Spleen (tissue), 11 donors: ENCODE results near the gene FAF1. TPM values are rescaled to one million over a fixed set of nuclear protein-coding genes. Genes with fewer than 3 reads are reported as not detected.
"Not testable (repeated sequence)": the region's sequence is repeated elsewhere in the genome, so short reads cannot be mapped to it uniquely, and the experiment has no call there.

Experiments
- DNase-seq: peaks from one replicate; pipeline ENCODE4 v3.0.0-alpha.2; 2020
- H3K27ac ChIP-seq, 8 donors: fragments of 200-600 bp; sonication (generic) in 7 of 8; 1 replicate in 4 of 8; 2 replicates in 4 of 8; pipeline versions ENCODE4 v1.5.0 to v1.8.0; 2016 to 2021; ENCODE audit warnings: inconsistent platforms in 4 of 8, mild to moderate bottlenecking in 4 of 8, moderate library complexity in 1 of 8
- H3K27me3 ChIP-seq, 7 donors: fragments of 200-600 bp; sonication (generic) in 6 of 7; replicated peaks in 1 of 7; 1 replicate in 4 of 7; 2 replicates in 3 of 7; pipeline versions ENCODE4 v1.5.0 to v1.8.0; 2016 to 2021; ENCODE audit warnings: inconsistent platforms in 3 of 7, mild to moderate bottlenecking in 1 of 7
- H3K36me3 ChIP-seq, 6 donors: fragments of 200-600 bp; sonication (generic) in 5 of 6; 1 replicate in 4 of 6; 2 replicates in 2 of 6; pipeline versions ENCODE4 v1.5.0 to v1.8.0; 2016 to 2021; ENCODE audit warnings: inconsistent platforms in 2 of 6
- H3K4me1 ChIP-seq, 6 donors: fragments of 200-600 bp; sonication (generic) in 5 of 6; 1 replicate in 3 of 6; 2 replicates in 3 of 6; pipeline versions ENCODE4 v1.5.0 to v1.8.0; 2016 to 2021; ENCODE audit warnings: inconsistent platforms in 3 of 6
- H3K4me3 ChIP-seq, 8 donors: fragments of 200-600 bp; sonication (generic) in 7 of 8; 1 replicate in 4 of 8; 2 replicates in 4 of 8; pipeline versions ENCODE4 v1.5.0 to v1.8.0; 2016 to 2021; ENCODE audit warnings: inconsistent platforms in 4 of 8, mild to moderate bottlenecking in 4 of 8, moderate library complexity in 2 of 8
- H3K9me3 ChIP-seq, 8 donors: fragments of 200-600 bp; sonication (generic) in 7 of 8; 1 replicate in 4 of 8; 2 replicates in 4 of 8; pipeline versions ENCODE4 v1.5.0 to v1.8.0; 2016 to 2021; ENCODE audit warnings: inconsistent platforms in 4 of 8
- CTCF ChIP-seq, 11 experiments: fragments of 200-600 bp in 7 of 11; fragments of 450-650 bp in 4 of 11; sonication (generic) in 4 of 11; IDR thresholded peaks in 8 of 11; conservative IDR thresholded peaks in 3 of 11; 1 replicate in 7 of 11; 2 replicates in 4 of 11; pipeline versions ENCODE4 v1.4.0 to v1.8.0; 2016 to 2021; ENCODE audit warnings: antibody characterized with exemption in 11 of 11, inconsistent platforms in 4 of 11, mild to moderate bottlenecking in 1 of 11
- POLR2A ChIP-seq, 3 donors: fragments of 450-650 bp; IDR thresholded peaks; one replicate each; pipeline ENCODE4 v1.5.1; 2017; ENCODE audit warnings: antibody characterized with exemption in 3 of 3, mild to moderate bottlenecking in 1 of 3
- POLR2AphosphoS5 ChIP-seq, 3 donors: sonication (generic); formaldehyde crosslinking; IDR thresholded peaks; one replicate each; pipeline ENCODE4 v1.5.1; 2017; ENCODE audit warnings: antibody characterized with exemption in 3 of 3
- WGBS, 5 donors: extraction: QIAGEN DNeasy Blood & Tissue Kit in 3 of 5; methylation state at CpG; one replicate each; pipeline versions ENCODE4 v1.1.5 to v1.1.7; 2013 to 2018; 5-methylcytosine and 5-hydroxymethylcytosine counted together
- intact Hi-C: fragments of 100-400 bp; cut with DNase I; formaldehyde crosslinking; loops from one replicate; pipeline ENCODE4 v1.15.0; 2023; ENCODE audit warnings: low total_unique reads
- polyA plus RNA-seq, 3 donors: library from polyadenylated mRNA; stranded (reverse); fragments of 200-250 nt; gene quantifications; one replicate each; pipeline ENCODE4 v1.2.1, GENCODE V29; 2013
- total RNA-seq, 7 donors: library from RNA; depleted of rRNA in 3 of 7; stranded (reverse); fragments of >200 nt in 3 of 7; fragmentation: NEBNext Ultra II Directional in 4 of 7; extraction: Animal tissue kit (Norgen Biotek cat#: 25700) in 4 of 7; gene quantifications; one replicate each; pipeline versions ENCODE4 v1.1.0 to v1.2.1, GENCODE V29; 2016 to 2021
- donor health status: healthy with polysubstance abuse.
- donor health status: DM: no; HTN: no; CAD: no; lungs with moderate emphysema.
- donor health status: DM: no; HTN: no; CAD: no.
- donor health status: Bipolar disorder and iron deficiency.
- donor health status: healthy.
- donor health status: DM: no; HTN: no; CAD: no.
- donor health status: DM: yes; HTN: yes; CAD: no.

The FAF1 gene
- total and polyA plus RNA-seq, 10 donors: 16.7 to 58.7 (median 40.0) TPM

DNA sequence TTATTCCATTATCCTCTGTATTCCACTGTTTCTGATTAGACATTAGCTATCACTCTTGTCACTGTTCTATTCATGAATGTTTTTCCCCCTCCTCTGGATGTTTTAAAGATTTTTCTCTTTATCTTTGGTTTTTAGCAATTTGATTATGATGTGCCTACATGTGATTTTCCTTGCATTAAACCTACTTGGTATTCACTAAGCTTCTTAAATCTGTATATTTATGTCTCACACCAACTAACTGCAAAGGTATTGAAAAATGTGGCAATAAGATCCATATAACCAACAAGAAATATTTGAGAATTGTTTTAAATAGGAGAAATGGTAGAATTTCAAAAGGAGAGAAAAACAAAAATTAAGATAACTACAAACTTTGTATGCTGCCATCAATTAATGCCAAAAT, 25.2 kb downstream of the FAF1 start:
- Histone ChIP-seq H3K9me3 (peaks cover 0 to 4% (median 2%) of the 10 kb centered on the region in 8 donors), H3K36me3 (no peaks in the 10 kb centered on the region), H3K27ac (no peak overlapping the region), H3K27me3 (no peaks in the 10 kb centered on the region), H3K4me3 (no peak overlapping the region), H3K4me1 (peaks cover 0 to 5% (median 0%) of the 10 kb centered on the region in 6 donors)
- DNase-seq: no peak
- intact Hi-C loops: no loop called here
- TF ChIP-seq POLR2A (IDR thresholded peaks at IDR 0.05) (no peak), POLR2AphosphoS5 (IDR thresholded peaks at IDR 0.05) (no peak), CTCF (IDR thresholded peaks at IDR 0.05 in 8 of 11, conservative IDR thresholded peaks at IDR 0.05 in 3 of 11) (no peak)

GRCh38 chr1:50933770-50934169, 26.3 kb downstream of the FAF1 start:
- H3K36me3 ChIP-seq, DNase-seq, H3K27ac ChIP-seq, intact Hi-C loops, H3K27me3 ChIP-seq, H3K9me3 ChIP-seq, H3K4me3 ChIP-seq: not testable (repeated sequence)
- H3K4me1 ChIP-seq: peaks cover 0 to 13% (median 0%) of the 10 kb centered on the region in 6 donors
- 74 to 88% (median 79%) methylated on average over 3 of the region's 3 CpGs for WGBS, 5 donors

- WGBS, 5 donors: 88 to 100% (median 96%) methylated on average over 4 of the region's 4 CpGs
- H3K9me3 ChIP-seq, DNase-seq, H3K27ac ChIP-seq, H3K4me3 ChIP-seq, H3K36me3 ChIP-seq, H3K27me3 ChIP-seq, intact Hi-C loops: not testable (repeated sequence)
- H3K4me1 ChIP-seq: peaks cover 0 to 13% (median 0%) of the 10 kb centered on the region in 6 donors
Measured at GRCh38 chr1:50932043-50932442, 28.0 kb downstream of the FAF1 start.

DNA sequence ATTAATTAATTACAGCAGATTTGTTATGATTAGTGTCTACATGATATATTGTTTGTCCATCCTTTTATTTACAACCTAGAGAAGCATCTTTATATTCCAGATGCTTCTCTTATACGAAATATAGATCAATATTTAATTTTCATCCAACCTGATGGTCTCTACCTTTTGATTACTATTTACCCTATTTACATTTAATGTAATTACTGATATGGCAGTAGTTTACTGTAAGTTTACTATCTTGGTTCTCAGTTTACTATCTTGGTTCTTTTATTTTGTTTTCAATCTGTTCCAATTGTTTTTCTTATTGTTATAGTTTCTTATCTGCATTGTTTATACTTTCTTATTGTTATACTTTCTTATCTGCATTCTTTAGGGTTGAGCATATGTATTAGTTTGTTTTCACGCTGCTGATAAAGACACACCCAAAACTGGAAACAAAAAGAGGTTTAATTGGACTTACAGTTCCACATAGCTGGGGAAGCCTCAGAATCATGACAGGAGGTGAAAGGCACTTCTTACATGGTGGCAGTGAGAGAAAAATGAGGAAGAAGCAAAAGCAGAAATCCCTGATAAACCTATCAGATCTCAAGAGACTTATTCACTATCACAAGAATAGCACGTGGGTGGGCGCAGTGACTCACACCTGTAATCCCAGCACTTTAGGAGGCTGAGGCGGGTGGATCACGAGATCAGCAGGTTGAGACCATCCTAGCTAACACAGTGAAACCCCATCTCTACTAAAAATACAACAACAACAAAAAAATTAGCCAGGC, 28.9 kb downstream of the FAF1 start:
- no peak for DNase-seq
- H3K36me3 ChIP-seq: peaks cover 0 to 9% (median 0%) of the 10 kb centered on the region in 6 donors
- TF ChIP-seq POLR2A (IDR thresholded peaks at IDR 0.05) (no peak), CTCF (IDR thresholded peaks at IDR 0.05 in 8 of 11, conservative IDR thresholded peaks at IDR 0.05 in 3 of 11) (no peak), POLR2AphosphoS5 (IDR thresholded peaks at IDR 0.05) (no peak)
- whole genome bisulfite sequencing, 5 donors: 81 to 85% (median 83%) methylated on average over 6 of the region's 6 CpGs
- H3K9me3 ChIP-seq: peaks cover 0 to 4% (median 2%) of the 10 kb centered on the region in 8 donors
- peaks cover 0 to 13% (median 0%) of the 10 kb centered on the region in 6 donors for H3K4me1 ChIP-seq
- no peak overlapping the region for H3K4me3 ChIP-seq
- no peaks in the 10 kb centered on the region for H3K27me3 ChIP-seq
- intact Hi-C loops: no loop called here
- H3K27ac ChIP-seq: no peak overlapping the region

GRCh38 chr1:50930193-50930592, 29.9 kb downstream of the FAF1 start:
- Histone ChIP-seq H3K27me3 (no peaks in the 10 kb centered on the region), H3K4me1 (peaks cover 0 to 13% (median 0%) of the 10 kb centered on the region in 6 donors), H3K27ac (no peak overlapping the region), H3K36me3 (peaks cover 0 to 9% (median 0%) of the 10 kb centered on the region in 6 donors), H3K9me3 (peaks cover 0 to 4% (median 2%) of the 10 kb centered on the region in 8 donors), H3K4me3 (no peak overlapping the region)
- intact Hi-C loops: no loop called here
- no peak for DNase-seq
- TF ChIP-seq POLR2A (IDR thresholded peaks at IDR 0.05) (no peak), POLR2AphosphoS5 (IDR thresholded peaks at IDR 0.05) (no peak), CTCF (IDR thresholded peaks at IDR 0.05 in 8 of 11, conservative IDR thresholded peaks at IDR 0.05 in 3 of 11) (no peak)
